DND-41 (cell line): Measurements from ENCODE around the gene WNT7B.

Experiments used
- ATAC-seq: fragments of 200-7000 bp; cut with Tn5 transposase; 3 replicates; pipeline ENCODE4 v1.9.1; 2021; ENCODE audit warnings: low read depth; ENCODE audit not compliant: insufficient read depth
- DNase-seq: peaks from one replicate; pipeline ENCODE4 v3.0.0-alpha.2; 2020
- H2AFZ ChIP-seq: 2 replicates; pipeline ENCODE4 v1.6.0; 2012; ENCODE audit warnings: low read depth, low read length
- H3K27ac ChIP-seq: 2 replicates; pipeline ENCODE4 v1.5.1; 2012; ENCODE audit warnings: low read length, inconsistent platforms
- H3K27me3 ChIP-seq: fragments of 200-600 bp; sonication (generic); 2 replicates; pipeline ENCODE4 v1.6.0; 2012; ENCODE audit warnings: low read length, mild to moderate bottlenecking, inconsistent platforms; ENCODE audit not compliant: insufficient read depth, poor library complexity
- H3K36me3 ChIP-seq: 2 replicates; pipeline ENCODE4 v1.5.1; 2012; ENCODE audit warnings: low read length, inconsistent platforms; ENCODE audit not compliant: insufficient read depth
- H3K4me1 ChIP-seq: 2 replicates; pipeline ENCODE4 v1.5.1; 2012; ENCODE audit warnings: mild to moderate bottlenecking, low read length; ENCODE audit not compliant: insufficient read depth
- H3K4me2 ChIP-seq: 2 replicates; pipeline ENCODE4 v1.6.0; 2012; ENCODE audit warnings: mild to moderate bottlenecking, moderate library complexity, low read length, inconsistent platforms; ENCODE audit not compliant: insufficient read depth
- H3K4me3 ChIP-seq, 2 experiments: fragments of 200-600 bp in 1 of 2; shearing (Covaris generic) in 1 of 2; 2 replicates each; pipeline ENCODE4 v1.5.1; 2012 to 2016; ENCODE audit warnings: inconsistent platforms in 2 of 2, low read length in 2 of 2, mild to moderate bottlenecking in 2 of 2, low read depth in 1 of 2, moderate library complexity in 1 of 2
- H3K79me2 ChIP-seq: 2 replicates; pipeline ENCODE4 v1.6.0; 2012; ENCODE audit warnings: low read length, inconsistent platforms; ENCODE audit not compliant: insufficient read depth
- H3K9ac ChIP-seq: 2 replicates; pipeline ENCODE4 v1.6.0; 2012; ENCODE audit warnings: low read depth, mild to moderate bottlenecking, inconsistent platforms, low read length, moderate library complexity
- H3K9me3 ChIP-seq: 2 replicates; pipeline ENCODE4 v1.5.1; 2012; ENCODE audit warnings: low read length, moderate library complexity, mild to moderate bottlenecking, inconsistent platforms; ENCODE audit not compliant: insufficient read depth, severe bottlenecking
- H4K20me1 ChIP-seq: 2 replicates; pipeline ENCODE4 v1.6.0; 2012; ENCODE audit warnings: low read length; ENCODE audit not compliant: insufficient read depth
- CTCF ChIP-seq: IDR thresholded peaks from 2 replicates; pipeline ENCODE4 v1.5.1; 2012; ENCODE audit warnings: borderline replicate concordance, low read length, moderate library complexity, mild to moderate bottlenecking; ENCODE audit not compliant: poor library complexity, severe bottlenecking; ENCODE audit errors: extremely low read depth
- EZH2 ChIP-seq: IDR thresholded peaks from 3 replicates; pipeline ENCODE4 v1.6.1; 2012; ENCODE audit warnings: borderline replicate concordance, low read depth, mild to moderate bottlenecking, moderate library complexity, low read length, inconsistent platforms; ENCODE audit not compliant: severe bottlenecking

Gene WNT7B

GRCh38 chr22:45928726-45929368 is 48.1 kb downstream of the WNT7B start:
- H3K9me3 ChIP-seq: no peaks in the 10 kb centered on the region
- H3K4me1 ChIP-seq: no peaks in the 10 kb centered on the region
- H3K27ac ChIP-seq: no peak overlapping the region
- peaks cover 5% of the 10 kb centered on the region for H3K27me3 ChIP-seq
- H3K4me2 ChIP-seq: no peak overlapping the region
- DNase-seq (no peak), ATAC-seq (no peak)
- no peak overlapping the region for H3K9ac ChIP-seq
- no peaks in the 10 kb centered on the region for H3K36me3 ChIP-seq
- no peak for TF ChIP-seq CTCF
- TF ChIP-seq EZH2: no peak
- no peaks in the 10 kb centered on the region for H3K79me2 ChIP-seq
- H3K4me3 ChIP-seq: no peak overlapping the region
- peaks cover 18% of the 10 kb centered on the region for H4K20me1 ChIP-seq
- H2AFZ ChIP-seq: no peak overlapping the region

- H2AFZ ChIP-seq: no peak overlapping the region
- peaks cover 5% of the 10 kb centered on the region for H3K27me3 ChIP-seq
Measured at GRCh38 chr22:45927059-45927458, 49.9 kb downstream of the WNT7B start.

GRCh38 chr22:45926433-45926832 is 50.5 kb downstream of the WNT7B start:
- Histone ChIP-seq H3K27me3 (peaks cover 5% of the 10 kb centered on the region), H3K4me1 (no peaks in the 10 kb centered on the region), H3K9me3 (no peaks in the 10 kb centered on the region), H4K20me1 (peaks cover 16% of the 10 kb centered on the region), H3K4me3 (no peak overlapping the region), H3K79me2 (no peaks in the 10 kb centered on the region), H2AFZ (no peak overlapping the region), H3K9ac (no peak overlapping the region), H3K27ac (no peak overlapping the region), H3K4me2 (no peak overlapping the region), H3K36me3 (no peaks in the 10 kb centered on the region)
- no peak for DNase-seq
- TF ChIP-seq CTCF (no peak), EZH2 (no peak)
- no peak for ATAC-seq

More at GRCh38 chr22:45927059-45927458, 49.9 kb downstream of the WNT7B start:
- Histone ChIP-seq H3K9me3 (no peaks in the 10 kb centered on the region), H3K79me2 (no peaks in the 10 kb centered on the region), H3K4me2 (no peak overlapping the region), H3K4me3 (no peak overlapping the region), H3K27ac (no peak overlapping the region), H4K20me1 (peaks cover 17% of the 10 kb centered on the region), H3K9ac (no peak overlapping the region), H3K36me3 (no peaks in the 10 kb centered on the region), H3K4me1 (no peaks in the 10 kb centered on the region)
- TF ChIP-seq EZH2: no peak
- no peak for TF ChIP-seq CTCF
- no peak for DNase-seq
- ATAC-seq: no peak

- TF ChIP-seq EZH2 (no peak), CTCF (no peak)
- H3K9ac ChIP-seq: no peak overlapping the region
- H4K20me1 ChIP-seq: peaks cover 22% of the 10 kb centered on the region
- no peak overlapping the region for H3K4me3 ChIP-seq
- H3K4me2 ChIP-seq: no peak overlapping the region
- H2AFZ ChIP-seq: no peak overlapping the region
- no peak for ATAC-seq
- peaks cover 5% of the 10 kb centered on the region for H3K27me3 ChIP-seq
- H3K9me3 ChIP-seq: no peaks in the 10 kb centered on the region
- H3K79me2 ChIP-seq: no peaks in the 10 kb centered on the region
- no peaks in the 10 kb centered on the region for H3K36me3 ChIP-seq
- H3K27ac ChIP-seq: no peak overlapping the region
- no peak for DNase-seq
- no peaks in the 10 kb centered on the region for H3K4me1 ChIP-seq
Measured at GRCh38 chr22:45925811-45926351, 51.1 kb downstream of the WNT7B start.
